Thyroid gland (tissue), 4 donors: ENCODE results near the gene CD300A.

Experiments
- CTCF ChIP-seq, 6 experiments: fragments of 200-600 bp in 3 of 6; fragments of 450-650 bp in 3 of 6; sonication (generic) in 3 of 6; IDR thresholded peaks; one replicate each; pipeline ENCODE4 v1.5.1; 2016 to 2019; ENCODE audit warnings: antibody characterized with exemption in 6 of 6, mild to moderate bottlenecking in 2 of 6, inconsistent platforms in 1 of 6, moderate library complexity in 1 of 6
- POLR2A ChIP-seq, 2 donors: fragments of 450-650 bp; IDR thresholded peaks; one replicate each; pipeline ENCODE4 v1.6.1; 2017; ENCODE audit warnings: antibody characterized with exemption in 2 of 2, mild to moderate bottlenecking in 2 of 2, moderate library complexity in 1 of 2

- TF ChIP-seq CTCF (IDR thresholded peaks at IDR 0.05) (no peak), POLR2A (IDR thresholded peaks at IDR 0.05) (no peak)
Measured at GRCh38 chr17:74439691-74440567, 26.5 kb upstream of the CD300A start.
